Mucosa of rectum (tissue), 2 donors: ENCODE data around the gene CP.
A peak's percentile ranks its signal among the peaks of the same experiment; 100 is the strongest.

ENCODE experiments used
- H3K27ac ChIP-seq, 2 donors: one replicate each; pipeline ENCODE4 v1.7.0; 2013; ENCODE audit warnings: inconsistent platforms in 2 of 2, low read depth in 2 of 2, low read length in 2 of 2
- H3K27me3 ChIP-seq, 2 donors: one replicate each; pipeline ENCODE4 v1.7.0; 2013; ENCODE audit warnings: low read length in 2 of 2; ENCODE audit not compliant: control insufficient read depth in 2 of 2, insufficient read depth in 2 of 2
- H3K36me3 ChIP-seq, 2 donors: one replicate each; pipeline ENCODE4 v1.7.0; 2013; ENCODE audit warnings: low read length in 2 of 2; ENCODE audit not compliant: control insufficient read depth in 2 of 2, insufficient read depth in 2 of 2
- H3K4me1 ChIP-seq, 2 donors: one replicate each; pipeline ENCODE4 v1.7.0; 2013; ENCODE audit warnings: low read length in 2 of 2, mild to moderate bottlenecking in 1 of 2; ENCODE audit not compliant: control insufficient read depth in 2 of 2, insufficient read depth in 2 of 2
- H3K4me3 ChIP-seq, 2 donors: one replicate each; pipeline ENCODE4 v1.7.0; 2013; ENCODE audit warnings: low read length in 2 of 2
- H3K9ac ChIP-seq, 2 donors: one replicate each; pipeline ENCODE4 v1.7.0; 2013; ENCODE audit warnings: low read length in 2 of 2, low read depth in 1 of 2, mild to moderate bottlenecking in 1 of 2
- H3K9me3 ChIP-seq, 2 donors: one replicate each; pipeline ENCODE4 v1.7.0; 2013; ENCODE audit warnings: low read length in 2 of 2; ENCODE audit not compliant: control insufficient read depth in 2 of 2
- donor health status: healthy.
- donor health status: Normal muscosa, but diverticular disease.

Gene CP

GRCh38 chr3:149195221-149195620, 26.4 kb downstream of the CP start:
- Histone ChIP-seq H3K27me3 (no peaks in the 10 kb centered on the region), H3K36me3 (no peaks in the 10 kb centered on the region), H3K27ac (no peak overlapping the region), H3K9me3 (no peaks in the 10 kb centered on the region), H3K4me3 (no peak overlapping the region), H3K9ac (no peak overlapping the region), H3K4me1 (no peaks in the 10 kb centered on the region)

- Histone ChIP-seq H3K9me3 (no peaks in the 10 kb centered on the region), H3K36me3 (no peaks in the 10 kb centered on the region), H3K4me3 (no peak overlapping the region), H3K27ac (no peak overlapping the region), H3K9ac (no peak overlapping the region), H3K4me1 (no peaks in the 10 kb centered on the region), H3K27me3 (no peaks in the 10 kb centered on the region)
Measured at GRCh38 chr3:149188494-149188893, 33.1 kb downstream of the CP start.

GRCh38 chr3:149186721-149187120, 34.9 kb downstream of the CP start:
- no peaks in the 10 kb centered on the region for H3K36me3 ChIP-seq
- no peak overlapping the region for H3K9ac ChIP-seq
- H3K4me3 ChIP-seq, result no peak overlapping the region
- no peaks in the 10 kb centered on the region for H3K9me3 ChIP-seq
- H3K27ac ChIP-seq, result no peak overlapping the region
- no peaks in the 10 kb centered on the region for H3K27me3 ChIP-seq
- H3K4me1 ChIP-seq, result no peaks in the 10 kb centered on the region

- H3K9ac ChIP-seq, result no peak overlapping the region
- no peak overlapping the region for H3K27ac ChIP-seq
- H3K9me3 ChIP-seq, result no peaks in the 10 kb centered on the region
- no peaks in the 10 kb centered on the region for H3K27me3 ChIP-seq
- no peak overlapping the region for H3K4me3 ChIP-seq
- no peaks in the 10 kb centered on the region for H3K36me3 ChIP-seq
- H3K4me1 ChIP-seq, result no peaks in the 10 kb centered on the region
Measured at GRCh38 chr3:149186219-149186618, 35.4 kb downstream of the CP start.

- Histone ChIP-seq H3K27me3 (no peaks in the 10 kb centered on the region), H3K9ac (no peak overlapping the region), H3K4me3 (no peak overlapping the region), H3K4me1 (no peaks in the 10 kb centered on the region), H3K27ac (no peak overlapping the region), H3K9me3 (no peaks in the 10 kb centered on the region), H3K36me3 (peaks cover 0 to 3% of the 10 kb centered on the region in 2 donors)
Measured at GRCh38 chr3:149181182-149181581, 40.4 kb downstream of the CP start.

GRCh38 chr3:149180057-149180573, 41.5 kb downstream of the CP start:
- Histone ChIP-seq H3K27ac (peak overlapping the region in 1 of 2 donors; percentile 53), H3K4me3 (no peak overlapping the region), H3K9ac (no peak overlapping the region), H3K27me3 (no peaks in the 10 kb centered on the region), H3K4me1 (no peaks in the 10 kb centered on the region), H3K36me3 (peaks cover 0 to 6% of the 10 kb centered on the region in 2 donors), H3K9me3 (no peaks in the 10 kb centered on the region)

GRCh38 chr3:149179220-149179619, 42.4 kb downstream of the CP start:
- no peak overlapping the region for H3K9ac ChIP-seq
- no peaks in the 10 kb centered on the region for H3K9me3 ChIP-seq
- H3K36me3 ChIP-seq, result peaks cover 0 to 9% of the 10 kb centered on the region in 2 donors
- H3K4me3 ChIP-seq, result no peak overlapping the region
- no peaks in the 10 kb centered on the region for H3K27me3 ChIP-seq
- no peaks in the 10 kb centered on the region for H3K4me1 ChIP-seq
- H3K27ac ChIP-seq, result no peak overlapping the region

- H3K4me3 ChIP-seq, result no peak overlapping the region
- no peak overlapping the region for H3K9ac ChIP-seq
- H3K27me3 ChIP-seq, result no peaks in the 10 kb centered on the region
- no peaks in the 10 kb centered on the region for H3K4me1 ChIP-seq
- H3K9me3 ChIP-seq, result no peaks in the 10 kb centered on the region
- peaks cover 3 to 16% of the 10 kb centered on the region in 2 donors for H3K36me3 ChIP-seq
- no peak overlapping the region for H3K27ac ChIP-seq
Measured at GRCh38 chr3:149177122-149177521, 44.5 kb downstream of the CP start.

GRCh38 chr3:149174901-149175300, 46.7 kb downstream of the CP start:
- Histone ChIP-seq H3K27me3 (no peaks in the 10 kb centered on the region), H3K27ac (no peak overlapping the region), H3K9ac (no peak overlapping the region), H3K36me3 (peaks cover 9 to 19% of the 10 kb centered on the region in 2 donors), H3K9me3 (no peaks in the 10 kb centered on the region), H3K4me1 (no peaks in the 10 kb centered on the region), H3K4me3 (no peak overlapping the region)

GRCh38 chr3:149170672-149171071, 51.0 kb downstream of the CP start:
- H3K4me1 ChIP-seq, result no peaks in the 10 kb centered on the region
- H3K9me3 ChIP-seq, result no peaks in the 10 kb centered on the region
- no peak overlapping the region for H3K4me3 ChIP-seq
- no peak overlapping the region for H3K9ac ChIP-seq
- peaks cover 33 to 34% of the 10 kb centered on the region in 2 donors for H3K36me3 ChIP-seq
- H3K27me3 ChIP-seq, result no peaks in the 10 kb centered on the region
- no peak overlapping the region for H3K27ac ChIP-seq

GRCh38 chr3:149167898-149168297, 53.7 kb downstream of the CP start:
- no peaks in the 10 kb centered on the region for H3K4me1 ChIP-seq
- H3K27ac ChIP-seq, result no peak overlapping the region
- no peaks in the 10 kb centered on the region for H3K27me3 ChIP-seq
- H3K36me3 ChIP-seq, result peaks cover 39 to 49% of the 10 kb centered on the region in 2 donors
- no peak overlapping the region for H3K4me3 ChIP-seq
- no peaks in the 10 kb centered on the region for H3K9me3 ChIP-seq
- no peak overlapping the region for H3K9ac ChIP-seq
